ENCODE data around the gene SSH2.
"Not testable (repeated sequence)": the region's sequence is repeated elsewhere in the genome, so short reads cannot be mapped to it uniquely, and the experiment has no call there.

Gene SSH2

GRCh38 chr17:29927546-29927945 is 2.5 kb downstream of the SSH2 start:
- DNase-seq: no peak

- no peak for DNase-seq
Measured at GRCh38 chr17:29924786-29925185, 5.2 kb downstream of the SSH2 start.

GRCh38 chr17:29918922-29919856 is 10.8 kb downstream of the SSH2 start:
- no peak for DNase-seq

GRCh38 chr17:29918016-29918415 is 12.0 kb downstream of the SSH2 start:
- no peak for DNase-seq

- DNase-seq: no peak
Measured at GRCh38 chr17:29914819-29915537, 15.1 kb downstream of the SSH2 start.

- no peak for DNase-seq
Measured at GRCh38 chr17:29911641-29912177, 18.3 kb downstream of the SSH2 start.

- DNase-seq: no peak
Measured at GRCh38 chr17:29909236-29910003, 20.6 kb downstream of the SSH2 start.

- DNase-seq: no peak
Measured at GRCh38 chr17:29906969-29907368, 23.1 kb downstream of the SSH2 start.

GRCh38 chr17:29905879-29906167 is 24.2 kb downstream of the SSH2 start:
- DNase-seq: no peak

- DNase-seq: no peak
Measured at GRCh38 chr17:29905086-29905878, 24.7 kb downstream of the SSH2 start.

GRCh38 chr17:29903471-29903870 is 26.6 kb downstream of the SSH2 start:
- DNase-seq: no peak

- DNase-seq: not testable (repeated sequence)
Measured at GRCh38 chr17:29897136-29897535, 32.9 kb downstream of the SSH2 start.

GRCh38 chr17:29892201-29892600 is 37.8 kb downstream of the SSH2 start:
- no peak for DNase-seq

- no peak for DNase-seq
Measured at GRCh38 chr17:29891131-29891530, 38.9 kb downstream of the SSH2 start.

- no peak for DNase-seq
Measured at GRCh38 chr17:29885031-29885640, 44.9 kb downstream of the SSH2 start.

- DNase-seq: no peak
Measured at GRCh38 chr17:29883497-29883896, 46.5 kb downstream of the SSH2 start.

- no peak for DNase-seq
Measured at GRCh38 chr17:29881256-29881655, 48.8 kb downstream of the SSH2 start.

- no peak for DNase-seq
Measured at GRCh38 chr17:29880031-29880430, 50.0 kb downstream of the SSH2 start.

- no peak for DNase-seq
Measured at GRCh38 chr17:29874931-29875596, 55.0 kb downstream of the SSH2 start.

- not testable (repeated sequence) for DNase-seq
Measured at GRCh38 chr17:29874358-29874757, 55.7 kb downstream of the SSH2 start.

- no peak for DNase-seq
Measured at GRCh38 chr17:29873476-29873875, 56.6 kb downstream of the SSH2 start.
